Activated CD8-positive, alpha-beta T cell treated with anti-CD3 and anti-CD28 coated beads for 36 hours (primary cell): ENCODE measurements around the gene PBRM1. TPM values are rescaled to one million over a fixed set of nuclear protein-coding genes. Genes with fewer than 3 reads are reported as not detected.

Source experiments
- ATAC-seq: fragments of 200-7000 bp; cut with Tn5 transposase; one replicate; pipeline ENCODE4 v1.10.0; 2021; ENCODE audit warnings: mild to moderate bottlenecking, moderate library complexity
- CTCF ChIA-PET: fragments of 350-600 bp; sonication (Branson Sonifier 250); formaldehyde crosslinking; loops from one replicate; lab custom pipeline; 2021; ENCODE audit warnings: antibody characterized with exemption; lab: Charles Lee
- POLR2A ChIA-PET: fragments of 350-600 bp; sonication (Branson Sonifier 250); formaldehyde crosslinking; loops from one replicate; lab custom pipeline; 2021; ENCODE audit warnings: antibody characterized with exemption; lab: Charles Lee
- DNase-seq: peaks from one replicate; pipeline ENCODE4 v3.0.0-alpha.2; 2020
- H3K27ac Mint-ChIP-seq: one replicate; pipeline ENCODE4 v1.8.0; 2021; ENCODE audit warnings: mild to moderate bottlenecking, mixed read lengths
- H3K27me3 Mint-ChIP-seq: one replicate; pipeline ENCODE4 v1.8.0; 2021; ENCODE audit warnings: mixed read lengths
- H3K36me3 Mint-ChIP-seq: one replicate; pipeline ENCODE4 v1.8.0; 2021; ENCODE audit warnings: low read depth, mixed read lengths
- H3K4me1 Mint-ChIP-seq: one replicate; pipeline ENCODE4 v1.8.0; 2021; ENCODE audit warnings: low read depth, mixed read lengths
- H3K4me3 Mint-ChIP-seq: one replicate; pipeline ENCODE4 v1.8.0; 2021; ENCODE audit warnings: mild to moderate bottlenecking, moderate library complexity, mixed read lengths
- H3K9me3 Mint-ChIP-seq: one replicate; pipeline ENCODE4 v1.8.0; 2021; ENCODE audit warnings: mixed read lengths
- CTCF ChIP-seq: fragments of 200-600 bp; IDR thresholded peaks from one replicate; pipeline ENCODE4 v1.8.0; 2022; ENCODE audit warnings: antibody characterized with exemption, mild to moderate bottlenecking
- intact Hi-C: fragments of 100-400 bp; cut with micrococcal nuclease; formaldehyde crosslinking; loops from one replicate; pipeline ENCODE4 v1.10.0; 2022
- total RNA-seq, 2 experiments: library from RNA; stranded (reverse); gene quantifications; one replicate each; pipeline ENCODE4 v1.2.3, GENCODE V29; 2021

PBRM1 gene
- total RNA-seq, 2 experiments from 2014 or later = 55.9 to 56.1 TPM

GRCh38 chr3:52663098-52663497 is 22.6 kb downstream of the PBRM1 start:
- no peaks in the 10 kb centered on the region for H3K4me1 Mint-ChIP-seq
- intact Hi-C loops = no loop called here
- no peak overlapping the region for H3K4me3 Mint-ChIP-seq
- peaks cover 31% of the 10 kb centered on the region for H3K36me3 Mint-ChIP-seq
- H3K9me3 Mint-ChIP-seq = no peaks in the 10 kb centered on the region
- H3K27ac Mint-ChIP-seq = no peak overlapping the region
- TF ChIP-seq CTCF = no peak
- no peaks in the 10 kb centered on the region for H3K27me3 Mint-ChIP-seq
- no peak for ATAC-seq
- POLR2A ChIA-PET = no interaction called here
- CTCF ChIA-PET = no interaction called here
- DNase-seq = no peak

- POLR2A ChIA-PET = interaction anchor here (0.8 kb wide), 1 partner anchor 33 kb away, joined by 3 read pairs; no protein-coding TSS in a partner anchor
- DNase-seq (no peak), ATAC-seq (no peak)
- H3K9me3 Mint-ChIP-seq = no peaks in the 10 kb centered on the region
- H3K36me3 Mint-ChIP-seq = peaks cover 34% of the 10 kb centered on the region
- no peaks in the 10 kb centered on the region for H3K27me3 Mint-ChIP-seq
- H3K27ac Mint-ChIP-seq = no peak overlapping the region
- no peak for TF ChIP-seq CTCF
- H3K4me1 Mint-ChIP-seq = peaks cover 5% of the 10 kb centered on the region
- intact Hi-C loops = no loop called here
- CTCF ChIA-PET = no interaction called here
- H3K4me3 Mint-ChIP-seq = no peak overlapping the region
Observed at GRCh38 chr3:52660046-52660445, 25.7 kb downstream of the PBRM1 start.

GRCh38 chr3:52655895-52656294 is 29.8 kb downstream of the PBRM1 start:
- peak overlapping the region; percentile 40 for H3K27ac Mint-ChIP-seq
- H3K9me3 Mint-ChIP-seq = no peaks in the 10 kb centered on the region
- no peaks in the 10 kb centered on the region for H3K27me3 Mint-ChIP-seq
- no peak for TF ChIP-seq CTCF
- DNase-seq (no peak), ATAC-seq (no peak)
- POLR2A ChIA-PET = no interaction called here
- CTCF ChIA-PET = no interaction called here
- H3K4me3 Mint-ChIP-seq = no peak overlapping the region
- intact Hi-C loops = no loop called here
- peaks cover 28% of the 10 kb centered on the region for H3K36me3 Mint-ChIP-seq
- peaks cover 5% of the 10 kb centered on the region for H3K4me1 Mint-ChIP-seq

- POLR2A ChIA-PET = no interaction called here
- Mint-ChIP-seq H3K36me3 (peaks cover 38% of the 10 kb centered on the region), H3K9me3 (no peaks in the 10 kb centered on the region), H3K4me3 (no peak overlapping the region), H3K27ac (no peak overlapping the region), H3K27me3 (no peaks in the 10 kb centered on the region), H3K4me1 (peaks cover 5% of the 10 kb centered on the region)
- TF ChIP-seq CTCF = no peak
- ATAC-seq (no peak), DNase-seq (no peak)
- intact Hi-C loops = no loop called here
- CTCF ChIA-PET = interaction anchor here (0.6 kb wide), 1 partner anchor 200 kb away, joined by 3 read pairs; no protein-coding TSS in a partner anchor
Observed at GRCh38 chr3:52651592-52651991, 34.1 kb downstream of the PBRM1 start.

- Mint-ChIP-seq H3K27ac (no peak overlapping the region), H3K36me3 (peaks cover 34% of the 10 kb centered on the region)
- no peak for ATAC-seq
Observed at GRCh38 chr3:52650439-52650838, 35.3 kb downstream of the PBRM1 start.

More at GRCh38 chr3:52650439-52650838, 35.3 kb downstream of the PBRM1 start:
- H3K27me3 Mint-ChIP-seq = no peaks in the 10 kb centered on the region
- no peak for TF ChIP-seq CTCF
- ChIA-PET CTCF (no interaction called here), POLR2A (interaction anchor here (1.1 kb wide), 1 partner anchor 41 kb away, joined by 3 read pairs; no protein-coding TSS in a partner anchor)
- H3K4me1 Mint-ChIP-seq = no peaks in the 10 kb centered on the region
- intact Hi-C loops = no loop called here
- H3K4me3 Mint-ChIP-seq = no peak overlapping the region
- H3K9me3 Mint-ChIP-seq = no peaks in the 10 kb centered on the region
- DNase-seq = no peak
